ENCODE data around the gene MAP7D1.

- TF ChIP-seq CTCF (IDR thresholded peaks at IDR 0.05) (no peak), POLR2AphosphoS5 (IDR thresholded peaks at IDR 0.05; ENCODE audit: insufficient read depth in 1 of 2, low read depth in 1 of 2) (no peak), POLR2A (IDR thresholded peaks at IDR 0.05) (no peak)
Observed at GRCh38 chr1:36172983-36173382, 17.0 kb downstream of the MAP7D1 start.
